Endothelial cell of hepatic sinusoid (primary cell): ENCODE data around the gene LBH.

ENCODE experiments used
- in situ Hi-C: cut with HindIII; loops from 2 replicates; pipeline ENCODE4 v1.10.0; 2017; ENCODE audit warnings: low sequenced_read_pairs

The LBH gene

DNA sequence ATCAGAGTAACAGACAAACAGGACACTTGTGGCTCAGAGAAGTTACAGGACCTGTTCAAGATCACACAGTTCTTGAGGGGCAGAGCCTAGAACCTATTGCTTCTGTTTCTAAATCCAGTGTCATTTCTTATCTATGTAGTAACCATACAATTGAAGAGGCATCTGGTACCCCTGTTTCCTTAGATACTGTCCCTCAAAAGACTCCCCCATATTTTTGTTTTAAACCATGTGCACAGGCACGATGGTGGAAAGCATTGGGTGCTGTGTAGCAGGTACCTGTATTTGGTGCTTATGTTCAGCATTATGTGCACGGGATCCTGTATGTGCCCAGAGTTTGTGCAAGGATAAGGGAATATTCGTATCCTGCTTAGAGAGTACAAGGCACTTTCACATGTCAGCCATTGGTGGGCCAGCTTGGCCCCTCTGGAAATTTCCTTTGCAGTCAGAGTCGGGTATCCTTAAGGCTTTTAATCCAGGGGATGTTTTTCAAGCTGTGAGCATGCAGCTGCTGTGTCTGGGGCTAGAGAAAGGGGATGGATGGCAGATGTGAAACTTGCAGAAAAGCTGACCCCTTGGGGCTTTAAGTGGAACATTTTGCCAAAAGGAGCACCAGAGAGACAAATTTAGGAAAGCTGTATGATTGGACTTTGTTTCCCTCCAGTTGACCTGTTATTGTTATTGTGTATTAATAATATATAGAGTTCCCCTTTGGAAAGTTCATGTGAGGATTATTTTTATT is 2.1 kb downstream of the LBH start:
- in situ Hi-C loops = no loop called here

- in situ Hi-C loops = no loop called here
Observed at GRCh38 chr2:30234180-30234971, 3.0 kb downstream of the LBH start.

DNA sequence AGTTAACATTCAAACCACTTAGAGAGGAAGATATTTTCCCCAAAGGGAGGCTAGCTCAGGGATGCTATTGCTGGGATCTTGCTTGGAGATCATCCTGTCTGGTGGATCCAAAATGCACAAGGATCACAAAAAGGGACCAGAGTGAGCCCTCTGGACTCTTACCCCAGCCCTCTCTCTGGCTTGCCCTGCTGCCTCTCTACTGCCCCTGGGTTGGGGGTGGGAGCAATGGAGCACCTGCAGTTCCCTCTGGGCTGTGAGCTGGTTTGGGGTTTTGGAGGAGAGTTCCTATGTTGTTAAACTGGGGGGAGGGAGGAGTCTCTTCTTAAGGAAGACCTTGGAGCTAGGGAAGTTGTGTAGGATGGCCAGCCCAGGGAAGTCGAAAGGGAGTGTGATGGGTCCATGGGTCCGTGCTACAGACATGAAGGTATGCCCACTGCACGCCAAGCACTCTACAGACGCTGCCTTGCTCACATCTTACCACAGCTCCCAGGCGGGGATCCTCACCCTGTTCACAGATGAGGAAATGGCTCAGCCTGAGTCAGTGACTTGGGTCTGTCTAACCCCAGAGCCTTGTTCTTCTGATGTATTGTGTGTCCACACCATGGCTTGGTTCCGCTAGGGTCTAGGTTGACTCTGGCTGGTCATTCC is 3.8 kb downstream of the LBH start:
- in situ Hi-C loops = no loop called here

DNA sequence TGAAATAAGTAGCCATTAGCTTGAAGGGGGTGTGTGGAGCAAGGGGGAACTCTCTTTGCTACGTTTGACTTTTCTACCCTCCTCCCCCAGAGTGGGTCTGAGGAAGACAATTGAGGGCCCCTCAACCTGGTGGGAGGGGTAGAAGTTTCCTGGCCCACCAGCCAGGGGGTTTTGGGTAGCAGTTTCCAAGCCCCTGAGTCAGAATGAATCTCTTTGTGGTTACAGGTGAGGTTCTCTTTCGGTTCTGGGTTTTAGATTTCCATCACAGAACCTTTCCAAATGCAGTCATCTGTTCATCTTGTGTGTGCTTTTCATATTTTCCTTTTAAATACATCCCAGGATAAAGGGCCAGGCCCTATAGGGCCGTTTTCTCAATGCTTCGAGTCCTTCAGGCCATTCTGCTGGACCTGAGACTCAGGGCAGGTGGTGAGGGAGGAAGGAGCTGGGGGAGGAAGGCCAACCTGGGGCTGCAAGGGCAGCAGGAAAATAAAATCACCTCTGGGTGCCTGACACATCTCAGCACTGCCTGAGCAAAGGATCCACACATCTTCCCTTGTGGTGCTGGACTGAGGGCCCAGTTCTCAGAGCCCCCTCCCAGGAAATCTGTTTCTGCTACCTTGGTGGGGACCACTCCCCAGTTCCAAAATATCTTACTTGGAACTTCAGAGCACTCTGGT is 4.7 kb downstream of the LBH start:
- in situ Hi-C loops = no loop called here

DNA sequence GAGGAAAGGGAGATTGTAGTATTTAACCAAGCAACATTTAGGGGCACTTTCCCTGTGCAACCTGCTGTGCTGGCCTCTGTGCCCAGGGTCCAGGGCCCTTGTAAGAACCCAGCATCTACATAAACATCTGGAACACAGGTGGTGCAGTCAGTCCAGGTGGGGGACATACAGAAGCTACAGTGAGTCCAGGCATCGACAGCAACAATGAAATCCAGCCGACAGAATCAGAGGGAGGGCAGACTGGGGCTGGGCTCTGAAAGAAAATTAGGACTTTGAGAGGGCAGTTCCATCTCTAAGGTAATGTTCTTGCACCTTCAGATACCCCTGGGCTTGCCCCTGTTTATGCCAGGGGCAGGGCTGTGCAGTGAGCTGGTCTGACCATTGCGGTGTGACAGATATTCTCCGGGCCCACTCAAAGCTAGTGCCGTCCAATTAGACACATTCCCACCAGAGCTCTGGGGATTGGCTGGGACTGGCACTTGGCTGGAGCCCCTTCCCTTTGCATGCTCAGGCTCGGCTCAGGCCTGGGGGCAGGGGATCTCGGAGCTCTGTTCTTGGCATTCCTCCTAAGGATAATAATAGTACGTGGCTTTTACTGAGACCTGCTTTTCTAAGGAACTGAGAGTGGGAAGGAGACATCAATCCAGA is 5.4 kb downstream of the LBH start:
- in situ Hi-C loops = no loop called here

DNA sequence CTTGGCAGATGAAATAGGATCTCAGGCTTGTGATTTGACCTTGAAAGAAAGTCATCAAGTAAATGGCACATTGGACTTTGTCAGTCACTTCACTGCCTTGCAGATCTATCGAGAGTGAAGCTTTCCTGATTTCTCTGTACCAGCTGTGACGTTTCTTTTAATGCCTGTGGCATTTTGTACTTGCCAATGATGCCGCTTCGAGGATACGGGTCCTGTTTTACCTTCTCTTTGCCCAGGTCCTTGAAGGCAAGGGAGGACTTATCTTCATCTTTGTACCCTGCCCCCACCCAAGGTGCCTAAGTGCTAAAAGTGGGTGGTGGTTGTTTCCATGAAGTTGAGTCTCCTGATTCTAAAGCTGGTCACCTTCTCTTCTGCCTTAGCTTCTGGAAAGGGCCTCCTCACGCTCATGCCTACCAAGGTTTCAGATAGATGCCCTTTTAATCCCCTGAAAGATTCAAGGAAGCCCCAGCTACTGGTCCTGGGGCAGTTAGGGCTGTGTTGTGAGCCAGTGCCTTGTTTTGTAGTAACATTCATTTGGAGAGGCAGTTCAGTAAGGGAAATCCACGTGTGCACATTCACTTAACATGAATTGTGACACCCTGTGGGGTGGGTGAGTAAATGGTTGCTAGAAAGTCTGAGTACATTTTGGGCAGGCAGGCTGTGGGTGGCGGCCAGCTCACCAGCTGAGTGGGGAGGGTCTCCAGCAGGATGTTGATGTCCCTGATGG is 6.1 kb downstream of the LBH start:
- in situ Hi-C loops = no loop called here

GRCh38 chr2:30237966-30238800 is 6.8 kb downstream of the LBH start:
- in situ Hi-C loops = no loop called here

GRCh38 chr2:30239308-30239985 is 8.1 kb downstream of the LBH start:
- in situ Hi-C loops = no loop called here

- in situ Hi-C loops = no loop called here
Observed at GRCh38 chr2:30239986-30240752, 8.8 kb downstream of the LBH start.

DNA sequence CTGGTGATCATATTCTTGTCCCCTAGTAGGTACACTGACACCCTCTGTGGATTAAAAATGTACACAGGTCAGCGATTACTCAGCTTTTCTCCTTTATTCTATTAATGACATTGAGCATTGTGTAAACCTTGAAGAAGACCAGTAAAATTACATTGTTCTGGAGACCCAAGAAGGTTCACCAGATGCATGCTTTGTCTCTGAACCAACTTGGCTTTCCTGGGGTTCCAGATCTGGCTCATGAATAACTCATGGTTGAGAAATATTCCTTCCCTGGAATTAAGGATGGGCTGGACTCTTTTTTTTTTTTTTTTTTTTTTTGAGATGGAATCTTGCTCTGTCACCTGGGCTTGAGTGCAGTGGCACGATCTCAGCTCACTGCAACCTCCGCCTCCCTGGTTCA is 11.9 kb downstream of the LBH start:
- in situ Hi-C loops = no loop called here

DNA sequence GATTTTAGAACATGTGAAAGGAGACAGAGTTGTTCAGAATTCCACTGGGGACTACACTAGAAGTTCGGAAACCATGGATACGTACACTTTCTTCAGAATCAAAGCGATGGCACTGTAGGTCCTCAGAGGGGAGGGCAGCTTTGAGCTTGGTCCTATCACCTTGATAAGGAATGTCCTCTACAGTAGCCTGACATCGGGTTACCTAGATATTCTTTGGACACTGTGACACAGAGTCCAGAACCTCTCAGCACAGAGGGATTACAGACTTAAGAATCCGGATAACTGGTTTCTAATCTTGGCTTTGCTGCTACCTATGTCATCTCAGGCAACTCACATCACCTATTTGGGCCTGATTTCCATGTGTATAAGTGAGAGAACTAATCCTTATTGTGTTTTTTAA is 14.0 kb downstream of the LBH start:
- in situ Hi-C loops = no loop called here

GRCh38 chr2:30248791-30249190 is 17.5 kb downstream of the LBH start:
- in situ Hi-C loops = no loop called here

DNA sequence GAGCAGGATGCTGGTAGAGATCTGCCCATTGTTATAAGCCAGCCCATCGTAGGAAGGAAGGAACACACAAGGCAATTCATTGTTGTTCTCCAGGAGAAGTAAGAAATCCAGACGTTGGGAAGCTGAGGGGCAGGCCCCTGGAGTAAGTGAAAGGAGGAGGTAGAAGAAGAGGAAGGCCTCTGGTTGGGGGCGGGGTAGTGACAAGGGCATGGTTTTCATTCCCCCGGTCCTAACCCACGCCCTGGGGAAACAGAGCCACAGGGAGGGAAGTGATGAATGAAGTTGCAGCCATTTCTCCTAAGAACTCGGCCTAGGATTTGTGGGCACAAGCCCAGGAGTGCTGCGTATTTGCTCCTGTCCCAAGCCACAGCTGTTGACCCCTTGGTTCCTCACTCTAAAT is 18.0 kb downstream of the LBH start:
- in situ Hi-C loops = no loop called here

GRCh38 chr2:30250421-30250820 is 19.1 kb downstream of the LBH start:
- in situ Hi-C loops = no loop called here

DNA sequence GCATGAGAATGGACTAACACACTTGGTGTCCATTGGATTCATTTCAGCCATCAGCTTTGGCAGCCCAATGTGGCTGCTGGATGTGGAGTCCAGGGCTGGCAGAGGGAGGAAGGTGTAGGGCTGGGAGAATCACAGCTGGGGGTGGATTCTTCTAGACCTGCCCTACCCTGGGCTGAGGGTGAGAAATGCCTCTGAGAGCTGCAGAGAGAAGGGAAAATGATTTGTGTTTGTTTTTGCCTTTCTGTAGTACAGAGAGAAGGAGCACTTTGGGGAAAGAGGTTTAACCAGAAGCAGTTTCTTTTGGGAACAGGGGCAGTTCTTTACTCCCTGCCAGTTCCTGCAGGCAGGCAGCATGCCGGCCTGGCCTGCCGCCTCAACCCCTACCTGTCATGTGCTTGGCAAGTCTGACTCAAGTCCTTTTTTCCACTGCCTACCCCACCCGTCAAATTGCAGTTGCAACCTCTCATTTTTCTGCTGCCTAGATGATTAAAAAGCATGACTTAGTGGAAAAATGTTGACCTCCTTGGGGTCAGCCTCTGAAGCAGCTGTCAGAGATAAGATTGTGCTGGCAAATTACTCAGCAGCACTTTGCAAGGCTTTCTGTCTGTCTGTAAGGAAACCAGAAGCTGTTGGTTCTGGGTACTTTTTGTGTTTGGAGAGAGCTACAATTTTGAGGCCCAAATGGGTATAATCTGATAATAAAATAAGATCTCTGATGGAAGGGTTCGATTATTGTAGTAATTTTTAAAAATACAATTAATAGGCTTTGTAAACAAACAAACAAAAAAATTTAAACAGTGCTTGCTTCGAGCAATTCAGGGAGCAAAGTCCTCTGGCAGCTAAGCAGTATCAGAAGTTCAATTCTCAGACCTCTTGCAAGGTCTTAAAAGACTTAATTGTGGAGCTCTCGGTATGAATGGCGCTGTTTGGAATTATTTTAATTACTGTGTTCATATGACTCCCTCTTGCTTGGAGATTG is 21.7 kb downstream of the LBH start:
- in situ Hi-C loops = no loop called here

GRCh38 chr2:30253873-30254684 is 22.7 kb downstream of the LBH start:
- in situ Hi-C loops = no loop called here
